ENCODE measurements around the gene NRCAM. TPM values are rescaled to one million over a fixed set of nuclear protein-coding genes. Genes with fewer than 3 reads are reported as not detected.

Gene NRCAM
- polyA plus RNA-seq, 1 donor (not counting 4 experiments of a cell fraction or from before 2014, with no cell fraction given), result 4.0 TPM

DNA sequence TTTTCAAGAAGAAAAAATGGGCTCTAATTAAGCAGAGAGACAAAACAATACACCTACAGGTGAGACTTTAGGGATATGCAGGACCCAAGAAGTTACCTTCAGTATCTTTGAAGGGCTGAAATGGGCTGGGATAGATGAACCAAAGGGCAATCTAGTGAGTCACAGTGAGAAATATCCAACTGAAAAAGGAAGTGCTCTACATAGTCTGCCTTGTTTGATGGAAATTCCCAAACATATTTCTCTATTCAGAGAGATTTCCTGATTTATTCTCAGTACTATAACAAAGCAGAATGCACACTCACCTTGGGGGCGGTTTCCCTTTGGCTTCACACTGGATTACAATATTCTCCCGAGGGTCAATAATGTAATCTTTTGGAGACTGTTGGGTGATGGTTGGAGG, 222.0 kb downstream of the NRCAM start:
- peak overlapping the region; percentile 17 for H3K4me2 ChIP-seq (ENCODE audit: control insufficient read depth, extremely low read depth, insufficient read depth, low read depth, low read length)
- H3K27me3 ChIP-seq (ENCODE audit: control insufficient read depth, extremely low read depth, insufficient read depth, low read length), result no peaks in the 10 kb centered on the region

DNA sequence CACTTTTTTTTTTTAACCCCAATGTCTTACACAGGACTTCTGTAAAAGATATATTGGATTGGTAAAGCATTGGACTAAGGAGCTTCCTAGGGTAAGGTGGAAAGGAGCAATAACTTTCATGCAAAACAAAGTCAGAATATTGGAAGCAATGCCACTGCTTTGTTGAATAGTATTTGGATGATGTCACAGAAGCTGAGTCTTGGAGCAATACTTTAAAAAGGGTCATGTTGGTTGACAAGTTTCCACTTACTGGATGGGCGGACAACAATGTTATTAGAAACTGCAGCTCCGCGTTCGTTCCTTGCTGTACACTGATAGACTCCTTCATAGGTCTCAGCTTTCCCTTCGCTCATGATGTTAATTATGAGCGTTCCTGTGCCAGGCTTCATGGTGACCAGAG, 224.2 kb downstream of the NRCAM start:
- Histone ChIP-seq H3K27me3 (ENCODE audit: control insufficient read depth, extremely low read depth, insufficient read depth, low read length) (no peaks in the 10 kb centered on the region), H3K9ac (ENCODE audit: control insufficient read depth, extremely low read depth, insufficient read depth, low read length) (no peak overlapping the region), H3K79me2 (ENCODE audit: control insufficient read depth, insufficient read depth, low read length) (no peaks in the 10 kb centered on the region), H3K9me1 (ENCODE audit: control insufficient read depth, extremely low read depth, insufficient read depth, low read length) (no peaks in the 10 kb centered on the region), H3K9me3 (ENCODE audit: control insufficient read depth, low read depth, low read length) (no peaks in the 10 kb centered on the region), H3K4me1 (ENCODE audit: control insufficient read depth, extremely low read depth, insufficient read depth, low read length) (peaks cover 17% of the 10 kb centered on the region), H3K4me3 (ENCODE audit: control insufficient read depth in 2 of 3, extremely low read depth in 1 of 3, insufficient read depth in 2 of 3, low read depth in 1 of 3, low read length in 3 of 3) (no peak overlapping the region), H3K27ac (ENCODE audit: control insufficient read depth, insufficient read depth, low read length) (no peak overlapping the region), H3K36me3 (ENCODE audit: control insufficient read depth in 2 of 2, extremely low read depth in 1 of 2, insufficient read depth in 2 of 2, low read length in 2 of 2) (no peaks in the 10 kb centered on the region), H2AFZ (ENCODE audit: control insufficient read depth, low read length) (no peak overlapping the region), H3K4me2 (ENCODE audit: control insufficient read depth, extremely low read depth, insufficient read depth, low read depth, low read length) (no peak overlapping the region), H4K20me1 (ENCODE audit: control insufficient read depth, extremely low read depth, insufficient read depth, low read length) (no peaks in the 10 kb centered on the region)
- dilution Hi-C loops (cut with MboI; ENCODE audit: extremely low pct_ligation_motif_present, low sequenced_read_pairs), result no loop called here
- TF ChIP-seq EZH2 (IDR thresholded peaks at IDR 0.05; ENCODE audit: low read length), result no peak
- TF ChIP-seq, protein P1, sequence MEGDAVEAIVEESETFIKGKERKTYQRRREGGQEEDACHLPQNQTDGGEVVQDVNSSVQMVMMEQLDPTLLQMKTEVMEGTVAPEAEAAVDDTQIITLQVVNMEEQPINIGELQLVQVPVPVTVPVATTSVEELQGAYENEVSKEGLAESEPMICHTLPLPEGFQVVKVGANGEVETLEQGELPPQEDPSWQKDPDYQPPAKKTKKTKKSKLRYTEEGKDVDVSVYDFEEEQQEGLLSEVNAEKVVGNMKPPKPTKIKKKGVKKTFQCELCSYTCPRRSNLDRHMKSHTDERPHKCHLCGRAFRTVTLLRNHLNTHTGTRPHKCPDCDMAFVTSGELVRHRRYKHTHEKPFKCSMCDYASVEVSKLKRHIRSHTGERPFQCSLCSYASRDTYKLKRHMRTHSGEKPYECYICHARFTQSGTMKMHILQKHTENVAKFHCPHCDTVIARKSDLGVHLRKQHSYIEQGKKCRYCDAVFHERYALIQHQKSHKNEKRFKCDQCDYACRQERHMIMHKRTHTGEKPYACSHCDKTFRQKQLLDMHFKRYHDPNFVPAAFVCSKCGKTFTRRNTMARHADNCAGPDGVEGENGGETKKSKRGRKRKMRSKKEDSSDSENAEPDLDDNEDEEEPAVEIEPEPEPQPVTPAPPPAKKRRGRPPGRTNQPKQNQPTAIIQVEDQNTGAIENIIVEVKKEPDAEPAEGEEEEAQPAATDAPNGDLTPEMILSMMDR (optimal IDR thresholded peaks at IDR 0.05 in 1 of 3, IDR thresholded peaks at IDR 0.05 in 1 of 3, conservative IDR thresholded peaks at IDR 0.05 in 1 of 3; ENCODE audit: extremely low read depth in 1 of 3, insufficient read depth in 2 of 3, low read length in 3 of 3), result no peak
- FAIRE-seq (peak; percentile 26), DNase-seq (ENCODE audit: low read depth, low spot score) (no peak)

More for the DNA sequence above, 222.0 kb downstream of the NRCAM start:
- Histone ChIP-seq H3K9me1 (ENCODE audit: control insufficient read depth, extremely low read depth, insufficient read depth, low read length) (no peaks in the 10 kb centered on the region), H3K9ac (ENCODE audit: control insufficient read depth, extremely low read depth, insufficient read depth, low read length) (no peak overlapping the region), H3K79me2 (ENCODE audit: control insufficient read depth, insufficient read depth, low read length) (no peaks in the 10 kb centered on the region), H2AFZ (ENCODE audit: control insufficient read depth, low read length) (peak overlapping the region; percentile 16), H3K9me3 (ENCODE audit: control insufficient read depth, low read depth, low read length) (no peaks in the 10 kb centered on the region), H3K27ac (ENCODE audit: control insufficient read depth, insufficient read depth, low read length) (no peak overlapping the region), H4K20me1 (ENCODE audit: control insufficient read depth, extremely low read depth, insufficient read depth, low read length) (no peaks in the 10 kb centered on the region), H3K36me3 (ENCODE audit: control insufficient read depth in 2 of 2, extremely low read depth in 1 of 2, insufficient read depth in 2 of 2, low read length in 2 of 2) (no peaks in the 10 kb centered on the region), H3K4me1 (ENCODE audit: control insufficient read depth, extremely low read depth, insufficient read depth, low read length) (peaks cover 17% of the 10 kb centered on the region), H3K4me3 (ENCODE audit: control insufficient read depth in 2 of 3, extremely low read depth in 1 of 3, insufficient read depth in 2 of 3, low read depth in 1 of 3, low read length in 3 of 3) (no peak overlapping the region)
- dilution Hi-C loops (cut with MboI; ENCODE audit: extremely low pct_ligation_motif_present, low sequenced_read_pairs), result no loop called here
- FAIRE-seq (peak; percentile 68), DNase-seq (ENCODE audit: low read depth, low spot score) (no peak)
- TF ChIP-seq, protein P1 (optimal IDR thresholded peaks at IDR 0.05 in 1 of 3, IDR thresholded peaks at IDR 0.05 in 1 of 3, conservative IDR thresholded peaks at IDR 0.05 in 1 of 3; ENCODE audit: extremely low read depth in 1 of 3, insufficient read depth in 2 of 3, low read length in 3 of 3), result no peak
- no peak for TF ChIP-seq EZH2 (IDR thresholded peaks at IDR 0.05; ENCODE audit: low read length)

Measured in keratinocyte (primary cell).